Measurements from ENCODE around the gene STARD3. TPM values are rescaled to one million over a fixed set of nuclear protein-coding genes. Genes with fewer than 3 reads are reported as not detected.

Gene STARD3
- total and polyA plus RNA-seq, 9 of the 15 experiments (the other 6 are each of a cell fraction or from before 2014, with no cell fraction given), result 0.63 to 87.0 (median 46.0) TPM

DNA sequence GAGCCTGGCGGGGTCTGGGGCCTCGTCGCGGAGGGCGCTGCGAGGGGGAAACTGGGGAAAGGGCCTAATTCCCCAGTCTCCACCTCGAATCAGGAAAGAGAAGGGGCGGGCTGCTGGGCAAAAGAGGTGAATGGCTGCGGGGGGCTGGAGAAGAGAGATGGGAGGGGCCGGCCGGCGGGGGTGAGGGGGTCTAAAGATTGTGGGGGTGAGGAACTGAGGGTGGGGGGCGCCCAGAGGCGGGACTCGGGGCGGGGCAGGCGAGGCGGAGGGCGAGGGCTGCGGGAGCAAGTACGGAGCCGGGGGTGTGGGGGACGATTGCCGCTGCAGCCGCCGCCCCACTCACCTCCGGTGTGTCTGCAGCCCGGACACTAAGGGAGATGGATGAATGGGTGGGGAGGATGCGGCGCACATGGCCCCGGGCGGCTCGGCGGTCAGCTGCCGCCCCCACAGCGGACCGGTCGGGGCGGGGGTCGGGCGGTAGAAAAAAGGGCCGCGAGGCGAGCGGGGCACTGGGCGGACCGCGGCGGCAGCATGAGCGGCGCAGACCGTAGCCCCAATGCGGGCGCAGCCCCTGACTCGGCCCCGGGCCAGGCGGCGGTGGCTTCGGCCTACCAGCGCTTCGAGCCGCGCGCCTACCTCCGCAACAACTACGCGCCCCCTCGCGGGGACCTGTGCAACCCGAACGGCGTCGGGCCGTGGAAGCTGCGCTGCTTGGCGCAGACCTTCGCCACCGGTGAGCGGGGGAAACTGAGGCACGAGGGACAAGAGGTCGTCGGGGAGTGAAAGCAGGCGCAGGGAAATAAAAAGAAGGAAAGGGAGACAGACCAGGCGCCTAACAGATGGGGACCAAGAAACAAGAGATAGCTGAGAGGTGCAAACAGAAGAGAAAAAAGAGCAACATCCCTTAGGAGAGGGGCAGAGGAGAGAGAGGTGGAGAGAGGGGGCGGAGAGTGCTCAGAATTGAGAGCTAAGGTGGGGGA lies 31.3 kb downstream of the STARD3 start, which contains the start of gene PNMT (continued):
- TF ChIP-seq, protein P1, sequence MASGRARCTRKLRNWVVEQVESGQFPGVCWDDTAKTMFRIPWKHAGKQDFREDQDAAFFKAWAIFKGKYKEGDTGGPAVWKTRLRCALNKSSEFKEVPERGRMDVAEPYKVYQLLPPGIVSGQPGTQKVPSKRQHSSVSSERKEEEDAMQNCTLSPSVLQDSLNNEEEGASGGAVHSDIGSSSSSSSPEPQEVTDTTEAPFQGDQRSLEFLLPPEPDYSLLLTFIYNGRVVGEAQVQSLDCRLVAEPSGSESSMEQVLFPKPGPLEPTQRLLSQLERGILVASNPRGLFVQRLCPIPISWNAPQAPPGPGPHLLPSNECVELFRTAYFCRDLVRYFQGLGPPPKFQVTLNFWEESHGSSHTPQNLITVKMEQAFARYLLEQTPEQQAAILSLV (tag; IDR thresholded peaks at IDR 0.05), result no peak
- TF ChIP-seq THRAP3 (IDR thresholded peaks at IDR 0.05; ENCODE audit: borderline replicate concordance) (no peak), CSDE1 (IDR thresholded peaks at IDR 0.05) (no peak), PML (IDR thresholded peaks at IDR 0.05; ENCODE audit: low read length) (peak; percentile 41; the same call in 1 of the 2 replicates), NR1H2 (CRISPR knock-in tag; IDR thresholded peaks at IDR 0.05) (no peak), ZSCAN32 (CRISPR knock-in tag; IDR thresholded peaks at IDR 0.05) (no peak), RAD21 (CRISPR knock-in tag; conservative IDR thresholded peaks at IDR 0.05 in 1 of 2, IDR thresholded peaks at IDR 0.05 in 1 of 2) (peak; percentile 53 to 66), ZNF3 (CRISPR knock-in tag; IDR thresholded peaks at IDR 0.05) (no peak), ATF1 (CRISPR knock-in tag; IDR thresholded peaks at IDR 0.05) (peak; percentile 52), ATF1 (tag; IDR thresholded peaks at IDR 0.05) (peak; percentile 73)
- TF ChIP-seq, protein P2, sequence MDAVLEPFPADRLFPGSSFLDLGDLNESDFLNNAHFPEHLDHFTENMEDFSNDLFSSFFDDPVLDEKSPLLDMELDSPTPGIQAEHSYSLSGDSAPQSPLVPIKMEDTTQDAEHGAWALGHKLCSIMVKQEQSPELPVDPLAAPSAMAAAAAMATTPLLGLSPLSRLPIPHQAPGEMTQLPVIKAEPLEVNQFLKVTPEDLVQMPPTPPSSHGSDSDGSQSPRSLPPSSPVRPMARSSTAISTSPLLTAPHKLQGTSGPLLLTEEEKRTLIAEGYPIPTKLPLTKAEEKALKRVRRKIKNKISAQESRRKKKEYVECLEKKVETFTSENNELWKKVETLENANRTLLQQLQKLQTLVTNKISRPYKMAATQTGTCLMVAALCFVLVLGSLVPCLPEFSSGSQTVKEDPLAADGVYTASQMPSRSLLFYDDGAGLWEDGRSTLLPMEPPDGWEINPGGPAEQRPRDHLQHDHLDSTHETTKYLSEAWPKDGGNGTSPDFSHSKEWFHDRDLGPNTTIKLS (IDR thresholded peaks at IDR 0.05; ENCODE audit: borderline replicate concordance, low read depth), result peak; percentile 76
- TF ChIP-seq, protein P3, sequence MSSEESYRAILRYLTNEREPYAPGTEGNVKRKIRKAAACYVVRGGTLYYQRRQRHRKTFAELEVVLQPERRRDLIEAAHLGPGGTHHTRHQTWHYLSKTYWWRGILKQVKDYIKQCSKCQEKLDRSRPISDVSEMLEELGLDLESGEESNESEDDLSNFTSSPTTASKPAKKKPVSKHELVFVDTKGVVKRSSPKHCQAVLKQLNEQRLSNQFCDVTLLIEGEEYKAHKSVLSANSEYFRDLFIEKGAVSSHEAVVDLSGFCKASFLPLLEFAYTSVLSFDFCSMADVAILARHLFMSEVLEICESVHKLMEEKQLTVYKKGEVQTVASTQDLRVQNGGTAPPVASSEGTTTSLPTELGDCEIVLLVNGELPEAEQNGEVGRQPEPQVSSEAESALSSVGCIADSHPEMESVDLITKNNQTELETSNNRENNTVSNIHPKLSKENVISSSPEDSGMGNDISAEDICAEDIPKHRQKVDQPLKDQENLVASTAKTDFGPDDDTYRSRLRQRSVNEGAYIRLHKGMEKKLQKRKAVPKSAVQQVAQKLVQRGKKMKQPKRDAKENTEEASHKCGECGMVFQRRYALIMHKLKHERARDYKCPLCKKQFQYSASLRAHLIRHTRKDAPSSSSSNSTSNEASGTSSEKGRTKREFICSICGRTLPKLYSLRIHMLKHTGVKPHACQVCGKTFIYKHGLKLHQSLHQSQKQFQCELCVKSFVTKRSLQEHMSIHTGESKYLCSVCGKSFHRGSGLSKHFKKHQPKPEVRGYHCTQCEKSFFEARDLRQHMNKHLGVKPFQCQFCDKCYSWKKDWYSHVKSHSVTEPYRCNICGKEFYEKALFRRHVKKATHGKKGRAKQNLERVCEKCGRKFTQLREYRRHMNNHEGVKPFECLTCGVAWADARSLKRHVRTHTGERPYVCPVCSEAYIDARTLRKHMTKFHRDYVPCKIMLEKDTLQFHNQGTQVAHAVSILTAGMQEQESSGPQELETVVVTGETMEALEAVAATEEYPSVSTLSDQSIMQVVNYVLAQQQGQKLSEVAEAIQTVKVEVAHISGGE (CRISPR knock-in tag; IDR thresholded peaks at IDR 0.05), result peak in 2 of 3 experiments; percentile 18 to 43; a peak in 1 of 6 replicates
- TF ChIP-seq, protein P4, sequence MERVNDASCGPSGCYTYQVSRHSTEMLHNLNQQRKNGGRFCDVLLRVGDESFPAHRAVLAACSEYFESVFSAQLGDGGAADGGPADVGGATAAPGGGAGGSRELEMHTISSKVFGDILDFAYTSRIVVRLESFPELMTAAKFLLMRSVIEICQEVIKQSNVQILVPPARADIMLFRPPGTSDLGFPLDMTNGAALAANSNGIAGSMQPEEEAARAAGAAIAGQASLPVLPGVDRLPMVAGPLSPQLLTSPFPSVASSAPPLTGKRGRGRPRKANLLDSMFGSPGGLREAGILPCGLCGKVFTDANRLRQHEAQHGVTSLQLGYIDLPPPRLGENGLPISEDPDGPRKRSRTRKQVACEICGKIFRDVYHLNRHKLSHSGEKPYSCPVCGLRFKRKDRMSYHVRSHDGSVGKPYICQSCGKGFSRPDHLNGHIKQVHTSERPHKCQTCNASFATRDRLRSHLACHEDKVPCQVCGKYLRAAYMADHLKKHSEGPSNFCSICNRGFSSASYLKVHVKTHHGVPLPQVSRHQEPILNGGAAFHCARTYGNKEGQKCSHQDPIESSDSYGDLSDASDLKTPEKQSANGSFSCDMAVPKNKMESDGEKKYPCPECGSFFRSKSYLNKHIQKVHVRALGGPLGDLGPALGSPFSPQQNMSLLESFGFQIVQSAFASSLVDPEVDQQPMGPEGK (CRISPR knock-in tag; IDR thresholded peaks at IDR 0.05; ENCODE audit: borderline replicate concordance), result no peak
- TF ChIP-seq, protein P5, sequence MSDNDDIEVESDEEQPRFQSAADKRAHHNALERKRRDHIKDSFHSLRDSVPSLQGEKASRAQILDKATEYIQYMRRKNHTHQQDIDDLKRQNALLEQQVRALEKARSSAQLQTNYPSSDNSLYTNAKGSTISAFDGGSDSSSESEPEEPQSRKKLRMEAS (CRISPR knock-in tag; IDR thresholded peaks at IDR 0.05), result peak; percentile 73
- TF ChIP-seq, protein P6, sequence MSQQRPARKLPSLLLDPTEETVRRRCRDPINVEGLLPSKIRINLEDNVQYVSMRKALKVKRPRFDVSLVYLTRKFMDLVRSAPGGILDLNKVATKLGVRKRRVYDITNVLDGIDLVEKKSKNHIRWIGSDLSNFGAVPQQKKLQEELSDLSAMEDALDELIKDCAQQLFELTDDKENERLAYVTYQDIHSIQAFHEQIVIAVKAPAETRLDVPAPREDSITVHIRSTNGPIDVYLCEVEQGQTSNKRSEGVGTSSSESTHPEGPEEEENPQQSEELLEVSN (IDR thresholded peaks at IDR 0.05; ENCODE audit: borderline replicate concordance in 1 of 2, extremely low read depth in 1 of 2, insufficient read depth in 1 of 2, insufficient read length in 1 of 2, low read depth in 1 of 2, low read length in 1 of 2, poor library complexity in 1 of 2, severe bottlenecking in 1 of 2), result peak; percentile 91 to 96
